Esophagus squamous epithelium (tissue), 4 donors: ENCODE results near the gene NT5DC4.

ENCODE experiments used
- POLR2A ChIP-seq, 4 donors: fragments of 450-650 bp; IDR thresholded peaks; one replicate each; pipeline ENCODE4 v1.6.1; 2017; ENCODE audit warnings: antibody characterized with exemption in 4 of 4, mild to moderate bottlenecking in 4 of 4, moderate library complexity in 3 of 4
- TF ChIP-seq, protein P1 (sequence below), 6 experiments: fragments of 450-650 bp in 4 of 6; fragments of 200-600 bp in 2 of 6; sonication (generic) in 2 of 6; IDR thresholded peaks; one replicate each; pipeline ENCODE4 v1.5.1; 2016 to 2019; ENCODE audit warnings: antibody characterized with exemption in 6 of 6, mild to moderate bottlenecking in 4 of 6, moderate library complexity in 4 of 6

DNA sequence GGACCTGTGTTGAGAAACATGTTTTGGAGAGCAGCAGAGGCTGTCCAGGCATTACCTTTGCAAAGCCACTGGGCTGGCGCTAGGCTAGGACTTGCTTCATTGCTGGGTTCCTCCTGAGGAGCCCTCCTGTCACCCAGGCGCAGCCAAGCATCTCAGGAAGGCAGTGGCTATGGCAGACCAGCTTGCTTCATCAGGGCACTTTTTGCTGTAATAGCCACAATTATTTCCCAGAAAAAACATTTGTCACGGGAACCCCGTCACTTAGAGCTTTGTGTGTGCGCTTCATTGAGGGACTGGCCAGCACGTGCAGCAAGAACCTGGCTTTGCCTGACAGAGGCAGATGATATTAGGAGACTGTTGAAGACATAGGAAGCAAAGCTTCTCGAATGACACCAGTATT, 38.7 kb upstream of the NT5DC4 start:
- TF ChIP-seq, protein P1, sequence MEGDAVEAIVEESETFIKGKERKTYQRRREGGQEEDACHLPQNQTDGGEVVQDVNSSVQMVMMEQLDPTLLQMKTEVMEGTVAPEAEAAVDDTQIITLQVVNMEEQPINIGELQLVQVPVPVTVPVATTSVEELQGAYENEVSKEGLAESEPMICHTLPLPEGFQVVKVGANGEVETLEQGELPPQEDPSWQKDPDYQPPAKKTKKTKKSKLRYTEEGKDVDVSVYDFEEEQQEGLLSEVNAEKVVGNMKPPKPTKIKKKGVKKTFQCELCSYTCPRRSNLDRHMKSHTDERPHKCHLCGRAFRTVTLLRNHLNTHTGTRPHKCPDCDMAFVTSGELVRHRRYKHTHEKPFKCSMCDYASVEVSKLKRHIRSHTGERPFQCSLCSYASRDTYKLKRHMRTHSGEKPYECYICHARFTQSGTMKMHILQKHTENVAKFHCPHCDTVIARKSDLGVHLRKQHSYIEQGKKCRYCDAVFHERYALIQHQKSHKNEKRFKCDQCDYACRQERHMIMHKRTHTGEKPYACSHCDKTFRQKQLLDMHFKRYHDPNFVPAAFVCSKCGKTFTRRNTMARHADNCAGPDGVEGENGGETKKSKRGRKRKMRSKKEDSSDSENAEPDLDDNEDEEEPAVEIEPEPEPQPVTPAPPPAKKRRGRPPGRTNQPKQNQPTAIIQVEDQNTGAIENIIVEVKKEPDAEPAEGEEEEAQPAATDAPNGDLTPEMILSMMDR (IDR thresholded peaks at IDR 0.05), result no peak
- TF ChIP-seq POLR2A (IDR thresholded peaks at IDR 0.05), result no peak
